Loucy (cell line): Measurements from ENCODE around the gene ZDHHC12.

ENCODE experiments used
- EZH2phosphoT487 ChIP-seq: fragments of 200-600 bp; IDR thresholded peaks from 2 replicates; pipeline ENCODE4 v1.6.1; 2018; ENCODE audit warnings: antibody characterized with exemption, mild to moderate bottlenecking, moderate library complexity, borderline replicate concordance
- TF ChIP-seq, protein P1 (sequence below): fragments of 200-600 bp; sonication (generic); conservative IDR thresholded peaks from 2 replicates; pipeline ENCODE4 v1.5.1; 2014; ENCODE audit warnings: mild to moderate bottlenecking, antibody characterized with exemption, low read length

GRCh38 chr9:128684065-128684324, 39.9 kb downstream of the ZDHHC12 start:
- TF ChIP-seq, protein P1, sequence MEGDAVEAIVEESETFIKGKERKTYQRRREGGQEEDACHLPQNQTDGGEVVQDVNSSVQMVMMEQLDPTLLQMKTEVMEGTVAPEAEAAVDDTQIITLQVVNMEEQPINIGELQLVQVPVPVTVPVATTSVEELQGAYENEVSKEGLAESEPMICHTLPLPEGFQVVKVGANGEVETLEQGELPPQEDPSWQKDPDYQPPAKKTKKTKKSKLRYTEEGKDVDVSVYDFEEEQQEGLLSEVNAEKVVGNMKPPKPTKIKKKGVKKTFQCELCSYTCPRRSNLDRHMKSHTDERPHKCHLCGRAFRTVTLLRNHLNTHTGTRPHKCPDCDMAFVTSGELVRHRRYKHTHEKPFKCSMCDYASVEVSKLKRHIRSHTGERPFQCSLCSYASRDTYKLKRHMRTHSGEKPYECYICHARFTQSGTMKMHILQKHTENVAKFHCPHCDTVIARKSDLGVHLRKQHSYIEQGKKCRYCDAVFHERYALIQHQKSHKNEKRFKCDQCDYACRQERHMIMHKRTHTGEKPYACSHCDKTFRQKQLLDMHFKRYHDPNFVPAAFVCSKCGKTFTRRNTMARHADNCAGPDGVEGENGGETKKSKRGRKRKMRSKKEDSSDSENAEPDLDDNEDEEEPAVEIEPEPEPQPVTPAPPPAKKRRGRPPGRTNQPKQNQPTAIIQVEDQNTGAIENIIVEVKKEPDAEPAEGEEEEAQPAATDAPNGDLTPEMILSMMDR: no peak
- TF ChIP-seq EZH2phosphoT487: no peak
